ENCODE measurements around the gene PLEKHG2.
"Not testable (repeated sequence)": the region's sequence is repeated elsewhere in the genome, so short reads cannot be mapped to it uniquely, and the experiment has no call there.

Gene PLEKHG2

GRCh38 chr19:39448271-39448670 is 35.8 kb downstream of the PLEKHG2 start:
- no peaks in the 10 kb centered on the region for H3K4me1 ChIP-seq (ENCODE audit: insufficient read depth, insufficient read length)
- DNase-seq (ENCODE audit: low read depth, low spot score), result no peak
- no peak overlapping the region for H3K4me3 ChIP-seq (ENCODE audit: insufficient read length, low read depth)
- H3K27me3 ChIP-seq (ENCODE audit: insufficient read depth, insufficient read length), result no peaks in the 10 kb centered on the region
- H3K9me3 ChIP-seq (ENCODE audit: insufficient read depth, low read length), result no peaks in the 10 kb centered on the region
- peaks cover 45% of the 10 kb centered on the region for H3K36me3 ChIP-seq (ENCODE audit: insufficient read depth, insufficient read length, low read length)
- H3K9ac ChIP-seq (ENCODE audit: insufficient read length, low read depth), result no peak overlapping the region
- no peak for TF ChIP-seq SUZ12 (IDR thresholded peaks at IDR 0.05; ENCODE audit: extremely low read depth, insufficient read depth, insufficient read length)
- TF ChIP-seq YY1 (IDR thresholded peaks at IDR 0.05; ENCODE audit: insufficient read depth, insufficient read length), result no peak
- TF ChIP-seq ZNF274 (IDR thresholded peaks at IDR 0.05; ENCODE audit: low read depth, low read length), result no peak

DNA sequence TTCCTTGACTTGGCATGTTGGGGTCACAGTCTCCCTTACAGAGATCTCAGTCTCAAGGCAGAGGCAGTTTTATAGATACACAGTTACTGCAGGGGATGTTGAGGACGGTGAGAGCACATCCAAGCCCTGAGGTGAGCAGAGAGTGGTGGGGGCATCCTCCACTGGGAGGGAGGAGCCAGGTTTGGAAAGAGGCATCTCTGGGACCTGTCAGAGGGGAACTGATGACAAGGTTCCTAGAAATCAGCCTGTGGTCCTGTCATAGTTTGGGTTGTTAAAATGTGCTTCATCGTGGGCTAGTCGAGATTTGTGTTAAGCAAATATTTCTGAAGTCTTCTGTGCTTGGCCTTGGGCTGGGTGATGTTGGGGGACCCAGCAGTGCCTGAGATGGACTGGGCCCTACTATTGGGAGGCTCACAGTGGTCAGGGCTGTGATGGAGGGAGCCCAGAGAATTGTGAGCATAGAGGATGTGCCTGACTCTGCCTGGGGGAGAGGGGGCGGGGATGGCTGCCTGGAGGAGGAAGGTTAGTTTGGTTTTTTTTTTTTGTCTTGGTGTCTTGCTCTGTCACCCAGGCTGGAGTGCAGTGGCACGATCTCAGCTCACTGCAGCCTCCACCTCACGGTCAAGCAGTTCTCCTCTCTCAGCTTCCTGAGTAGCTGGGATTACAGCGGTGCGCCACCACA is 36.8 kb downstream of the PLEKHG2 start:
- Histone ChIP-seq H3K36me3 (ENCODE audit: insufficient read depth, insufficient read length, low read length) (peaks cover 47% of the 10 kb centered on the region), H3K4me1 (ENCODE audit: insufficient read depth, insufficient read length) (no peaks in the 10 kb centered on the region), H3K9ac (ENCODE audit: insufficient read length, low read depth) (no peak overlapping the region)

GRCh38 chr19:39451257-39451656 is 38.8 kb downstream of the PLEKHG2 start:
- not testable (repeated sequence) for DNase-seq (ENCODE audit: low read depth, low spot score); H3K9me3 ChIP-seq (ENCODE audit: insufficient read depth, low read length); H3K4me1 ChIP-seq (ENCODE audit: insufficient read depth, insufficient read length); H3K9ac ChIP-seq (ENCODE audit: insufficient read length, low read depth); H3K4me3 ChIP-seq (ENCODE audit: insufficient read length, low read depth); H3K27me3 ChIP-seq (ENCODE audit: insufficient read depth, insufficient read length)
- H3K36me3 ChIP-seq (ENCODE audit: insufficient read depth, insufficient read length, low read length), result peaks cover 53% of the 10 kb centered on the region

More for the DNA sequence above, 36.8 kb downstream of the PLEKHG2 start:
- H3K9me3 ChIP-seq (ENCODE audit: insufficient read depth, low read length), result no peaks in the 10 kb centered on the region
- no peaks in the 10 kb centered on the region for H3K27me3 ChIP-seq (ENCODE audit: insufficient read depth, insufficient read length)
- DNase-seq (ENCODE audit: low read depth, low spot score), result no peak
- TF ChIP-seq YY1 (IDR thresholded peaks at IDR 0.05; ENCODE audit: insufficient read depth, insufficient read length) (no peak), SUZ12 (IDR thresholded peaks at IDR 0.05; ENCODE audit: extremely low read depth, insufficient read depth, insufficient read length) (no peak), ZNF274 (IDR thresholded peaks at IDR 0.05; ENCODE audit: low read depth, low read length) (no peak)
- no peak overlapping the region for H3K4me3 ChIP-seq (ENCODE audit: insufficient read length, low read depth)

GRCh38 chr19:39463403-39463802 is 50.9 kb downstream of the PLEKHG2 start:
- TF ChIP-seq ZNF274 (IDR thresholded peaks at IDR 0.05; ENCODE audit: low read depth, low read length) (no peak), YY1 (IDR thresholded peaks at IDR 0.05; ENCODE audit: insufficient read depth, insufficient read length) (no peak), SUZ12 (IDR thresholded peaks at IDR 0.05; ENCODE audit: extremely low read depth, insufficient read depth, insufficient read length) (no peak)
- no peaks in the 10 kb centered on the region for H3K4me1 ChIP-seq (ENCODE audit: insufficient read depth, insufficient read length)
- no peaks in the 10 kb centered on the region for H3K9me3 ChIP-seq (ENCODE audit: insufficient read depth, low read length)
- no peak for DNase-seq (ENCODE audit: low read depth, low spot score)
- no peak overlapping the region for H3K9ac ChIP-seq (ENCODE audit: insufficient read length, low read depth)
- H3K36me3 ChIP-seq (ENCODE audit: insufficient read depth, insufficient read length, low read length), result peaks cover 78% of the 10 kb centered on the region
- H3K4me3 ChIP-seq (ENCODE audit: insufficient read length, low read depth), result no peak overlapping the region
- no peaks in the 10 kb centered on the region for H3K27me3 ChIP-seq (ENCODE audit: insufficient read depth, insufficient read length)

DNA sequence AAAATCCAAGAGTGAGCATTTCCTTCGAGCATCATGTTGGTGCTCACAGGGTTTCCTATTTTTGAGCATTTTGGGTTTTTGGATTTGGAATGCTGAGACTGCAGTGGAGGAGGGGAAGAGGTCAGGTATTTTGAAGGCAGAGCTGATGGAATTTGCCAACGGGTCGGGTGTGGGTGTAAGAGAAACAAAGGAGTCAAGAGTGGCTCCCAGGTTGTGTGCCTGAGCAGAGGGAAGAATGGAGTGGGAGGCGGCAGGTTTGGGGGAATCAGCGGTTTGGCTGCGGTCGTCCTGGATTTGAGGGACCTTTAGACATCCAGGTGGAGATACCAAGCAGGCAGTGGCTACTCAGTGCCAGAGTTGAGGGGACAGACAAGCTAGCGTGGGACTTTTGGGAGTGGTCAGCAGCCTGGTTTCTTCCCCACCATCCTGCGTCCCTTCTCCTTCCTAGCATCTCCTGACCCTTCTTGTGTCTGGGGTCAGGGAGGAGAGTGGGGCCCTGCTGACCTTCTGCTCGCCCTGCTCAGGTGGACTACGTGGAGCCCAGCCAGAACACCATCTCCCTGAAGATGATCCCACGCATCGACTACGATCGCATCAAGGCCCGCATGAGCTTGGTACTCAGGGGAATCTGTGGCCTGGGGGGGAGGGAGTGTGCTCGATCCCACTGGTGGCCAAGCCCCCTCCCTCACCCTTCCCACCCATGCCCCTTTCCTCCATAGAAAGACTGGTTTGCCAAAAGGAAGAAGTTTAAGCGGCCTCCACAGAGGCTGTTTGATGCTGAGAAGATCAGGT is 53.7 kb downstream of the PLEKHG2 start:
- no peak for TF ChIP-seq YY1 (IDR thresholded peaks at IDR 0.05; ENCODE audit: insufficient read depth, insufficient read length)
- no peak for TF ChIP-seq SUZ12 (IDR thresholded peaks at IDR 0.05; ENCODE audit: extremely low read depth, insufficient read depth, insufficient read length)
- TF ChIP-seq ZNF274 (IDR thresholded peaks at IDR 0.05; ENCODE audit: low read depth, low read length), result no peak
- Histone ChIP-seq H3K27me3 (ENCODE audit: insufficient read depth, insufficient read length) (no peaks in the 10 kb centered on the region), H3K9me3 (ENCODE audit: insufficient read depth, low read length) (no peaks in the 10 kb centered on the region), H3K36me3 (ENCODE audit: insufficient read depth, insufficient read length, low read length) (peaks cover 78% of the 10 kb centered on the region), H3K9ac (ENCODE audit: insufficient read length, low read depth) (no peak overlapping the region), H3K4me1 (ENCODE audit: insufficient read depth, insufficient read length) (no peaks in the 10 kb centered on the region), H3K4me3 (ENCODE audit: insufficient read length, low read depth) (no peak overlapping the region)
- DNase-seq (ENCODE audit: low read depth, low spot score), result no peak

DNA sequence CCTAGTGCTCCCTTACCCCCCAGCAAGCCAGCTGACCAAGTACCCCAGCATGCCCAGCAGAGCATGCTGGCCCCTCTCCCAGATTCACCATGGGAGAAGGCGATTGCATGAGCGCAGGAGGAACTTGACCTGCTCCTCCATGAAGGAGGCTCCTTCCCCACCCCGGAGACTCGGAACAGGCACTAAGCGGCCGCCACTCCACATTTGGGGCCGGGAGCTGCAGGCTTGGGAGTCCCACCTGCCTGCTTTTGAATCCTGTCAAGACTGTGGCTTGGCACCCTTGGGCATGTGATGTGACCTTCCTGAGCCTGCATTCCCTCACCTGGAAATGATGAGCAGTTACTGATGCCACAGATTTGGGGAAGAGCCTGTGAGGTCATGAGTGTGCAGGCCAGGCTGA is 55.5 kb downstream of the PLEKHG2 start:
- no peak for DNase-seq (ENCODE audit: low read depth, low spot score)
- Histone ChIP-seq H3K4me3 (ENCODE audit: insufficient read length, low read depth) (no peak overlapping the region), H3K9me3 (ENCODE audit: insufficient read depth, low read length) (no peaks in the 10 kb centered on the region), H3K9ac (ENCODE audit: insufficient read length, low read depth) (no peak overlapping the region), H3K27me3 (ENCODE audit: insufficient read depth, insufficient read length) (no peaks in the 10 kb centered on the region), H3K4me1 (ENCODE audit: insufficient read depth, insufficient read length) (no peaks in the 10 kb centered on the region), H3K36me3 (ENCODE audit: insufficient read depth, insufficient read length, low read length) (peaks cover 86% of the 10 kb centered on the region)
- TF ChIP-seq SUZ12 (IDR thresholded peaks at IDR 0.05; ENCODE audit: extremely low read depth, insufficient read depth, insufficient read length), result no peak
- no peak for TF ChIP-seq YY1 (IDR thresholded peaks at IDR 0.05; ENCODE audit: insufficient read depth, insufficient read length)
- no peak for TF ChIP-seq ZNF274 (IDR thresholded peaks at IDR 0.05; ENCODE audit: low read depth, low read length)

GRCh38 chr19:39469036-39469435 is 56.6 kb downstream of the PLEKHG2 start:
- H3K4me3 ChIP-seq (ENCODE audit: insufficient read length, low read depth), result no peak overlapping the region
- H3K36me3 ChIP-seq (ENCODE audit: insufficient read depth, insufficient read length, low read length), result peaks cover 94% of the 10 kb centered on the region
- DNase-seq (ENCODE audit: low read depth, low spot score), result no peak
- H3K9ac ChIP-seq (ENCODE audit: insufficient read length, low read depth), result no peak overlapping the region
- no peaks in the 10 kb centered on the region for H3K9me3 ChIP-seq (ENCODE audit: insufficient read depth, low read length)
- TF ChIP-seq YY1 (IDR thresholded peaks at IDR 0.05; ENCODE audit: insufficient read depth, insufficient read length) (no peak), ZNF274 (IDR thresholded peaks at IDR 0.05; ENCODE audit: low read depth, low read length) (no peak), SUZ12 (IDR thresholded peaks at IDR 0.05; ENCODE audit: extremely low read depth, insufficient read depth, insufficient read length) (no peak)
- no peaks in the 10 kb centered on the region for H3K27me3 ChIP-seq (ENCODE audit: insufficient read depth, insufficient read length)
- H3K4me1 ChIP-seq (ENCODE audit: insufficient read depth, insufficient read length), result no peaks in the 10 kb centered on the region
